Mucosa of descending colon (tissue), 3 donors: Measurements from ENCODE around the gene MYH6. TPM values are rescaled to one million over a fixed set of nuclear protein-coding genes. Genes with fewer than 3 reads are reported as not detected.
"Not testable (repeated sequence)": the region's sequence is repeated elsewhere in the genome, so short reads cannot be mapped to it uniquely, and the experiment has no call there.

Experiments
- ATAC-seq: fragments of 200-7000 bp; cut with Tn5 transposase; one replicate; pipeline ENCODE4 v1.9.1; 2020; ENCODE audit warnings: mild to moderate bottlenecking, moderate library complexity
- DNase-seq, 3 donors: peaks; one replicate each; pipeline ENCODE4 v3.0.0-alpha.2; 2020
- H3K36me3 ChIP-seq: fragments of 200-600 bp; one replicate; pipeline ENCODE4 v1.8.0; 2021; ENCODE audit warnings: low read depth, mild to moderate bottlenecking
- H3K4me1 ChIP-seq: fragments of 200-600 bp; one replicate; pipeline ENCODE4 v1.8.0; 2021; ENCODE audit warnings: low read depth, mild to moderate bottlenecking
- H3K4me3 ChIP-seq: fragments of 200-600 bp; one replicate; pipeline ENCODE4 v1.8.0; 2021; ENCODE audit warnings: mild to moderate bottlenecking
- H3K9me3 ChIP-seq: fragments of 200-600 bp; one replicate; pipeline ENCODE4 v1.8.0; 2021; ENCODE audit warnings: mild to moderate bottlenecking
- CTCF ChIP-seq: fragments of 200-600 bp; IDR thresholded peaks from one replicate; pipeline ENCODE4 v1.8.0; 2022; ENCODE audit warnings: antibody characterized with exemption, mild to moderate bottlenecking
- intact Hi-C, 2 donors: fragments of 100-400 bp; cut with DNase I in 1 of 2; cut with micrococcal nuclease in 1 of 2; formaldehyde crosslinking; loops; one replicate each; pipeline versions ENCODE4 v1.11.0 to v1.11.1; 2022; cut with DNase I, micrococcal nuclease
- total RNA-seq, 3 donors: library from RNA; stranded (reverse); fragmentation: NEBNext Ultra II Directional in 2 of 3; extraction: Animal tissue kit (Norgen Biotek cat#: 25700) in 2 of 3; gene quantifications; one replicate each; pipeline versions ENCODE4 v1.2.1 to v1.2.4, GENCODE V29; 2021 to 2023
- donor health status: DM: no; HTN: no; CAD: no; lungs with moderate emphysema.
- donor health status: DM: no; HTN: no; CAD: no.
- donor health status: DM: no; HTN: yes; CAD: no.

Gene MYH6
- total RNA-seq, 3 donors from 2014 or later, result 0.09 to 1.4 TPM; not detected in 1

GRCh38 chr14:23421594-23421993 is 13.5 kb upstream of the MYH6 start:
- no peak for TF ChIP-seq CTCF
- Histone ChIP-seq H3K4me3 (no peak overlapping the region), H3K9me3 (no peaks in the 10 kb centered on the region), H3K36me3 (no peaks in the 10 kb centered on the region), H3K4me1 (no peaks in the 10 kb centered on the region)
- intact Hi-C loops, result no loop called here
- no peak for DNase-seq
- no peak for ATAC-seq

- H3K36me3 ChIP-seq, intact Hi-C loops, ATAC-seq, H3K9me3 ChIP-seq, DNase-seq, H3K4me1 ChIP-seq, H3K4me3 ChIP-seq: not testable (repeated sequence)
These were observed 11.6 kb upstream of the MYH6 start for GRCh38 chr14:23419646-23420045.

GRCh38 chr14:23418021-23418420 is 9.9 kb upstream of the MYH6 start:
- no peak for TF ChIP-seq CTCF
- H3K9me3 ChIP-seq, result no peaks in the 10 kb centered on the region
- ATAC-seq, result no peak
- intact Hi-C loops, result no loop called here
- no peak for DNase-seq
- H3K4me1 ChIP-seq, result no peaks in the 10 kb centered on the region
- no peaks in the 10 kb centered on the region for H3K36me3 ChIP-seq
- no peak overlapping the region for H3K4me3 ChIP-seq

DNA sequence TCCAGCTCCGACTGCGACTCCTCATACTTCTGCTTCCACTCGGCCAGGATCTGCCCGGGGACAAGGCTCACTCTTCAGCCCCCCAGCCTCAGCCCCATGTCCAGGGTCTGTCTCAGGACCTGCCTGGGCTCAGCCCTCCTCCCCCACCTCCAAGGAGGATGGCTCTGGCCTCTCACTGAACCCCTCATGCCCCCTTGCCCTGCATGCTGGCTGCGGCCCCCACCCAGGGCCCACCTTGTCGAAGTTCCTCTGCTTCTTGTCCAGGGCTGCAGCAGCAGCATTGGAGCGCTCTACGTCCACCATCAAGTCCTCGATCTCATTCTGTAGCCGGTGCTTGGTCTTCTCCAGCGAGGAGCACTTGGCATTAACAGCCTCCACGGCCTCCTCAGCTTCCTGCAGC is 9.2 kb upstream of the MYH6 start:
- H3K4me3 ChIP-seq, intact Hi-C loops, DNase-seq, H3K36me3 ChIP-seq, H3K9me3 ChIP-seq, H3K4me1 ChIP-seq, ATAC-seq: not testable (repeated sequence)

- TF ChIP-seq CTCF, result no peak
These were observed 8.7 kb upstream of the MYH6 start for GRCh38 chr14:23416801-23417200.

DNA sequence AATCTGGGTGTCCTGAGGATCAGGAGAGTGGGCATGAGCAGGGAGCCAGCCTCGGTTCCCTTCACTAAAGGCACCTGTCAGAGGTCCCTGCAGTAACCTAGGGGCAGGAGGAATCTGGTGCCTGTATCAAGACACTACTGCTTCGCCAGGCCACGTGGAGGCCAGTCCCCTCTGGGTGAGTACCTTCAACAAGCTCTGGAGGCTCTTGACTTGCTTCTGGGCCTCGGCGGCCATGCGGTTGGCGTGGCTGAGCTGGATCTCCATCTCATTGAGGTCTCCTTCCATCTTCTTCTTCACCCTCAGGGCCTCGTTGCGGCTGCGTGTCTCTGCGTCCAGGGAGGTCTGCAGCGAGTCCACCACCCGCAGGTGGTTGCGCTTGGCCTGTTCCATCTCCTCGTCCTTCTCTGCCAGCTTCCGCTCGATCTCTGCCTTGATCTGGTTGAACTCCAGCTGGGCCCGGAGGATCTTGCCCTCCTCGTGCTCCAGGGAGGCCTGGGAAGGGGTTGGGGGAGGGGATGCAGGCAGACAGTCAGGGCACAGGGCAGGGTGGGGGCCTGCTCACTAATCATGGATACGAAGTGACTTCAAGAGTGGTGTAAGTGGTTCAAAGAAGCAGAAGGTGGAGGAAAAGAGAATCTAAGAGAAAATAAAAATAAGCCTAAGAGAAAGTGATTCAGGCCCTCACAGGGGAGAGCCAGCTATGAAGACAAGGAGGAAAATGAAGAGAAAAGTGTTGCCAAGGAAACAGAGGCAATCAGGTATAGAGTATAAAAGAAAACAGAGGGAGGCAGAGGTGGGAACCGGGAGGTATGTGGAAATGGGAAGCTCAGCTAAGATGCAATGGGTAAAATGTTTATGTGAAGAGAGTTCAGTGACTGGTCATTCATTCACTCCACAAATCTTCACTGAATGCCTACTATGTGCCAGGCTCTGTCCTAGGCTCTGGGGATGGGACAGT is 8.0 kb upstream of the MYH6 start:
- no peak for TF ChIP-seq CTCF
- Histone ChIP-seq H3K36me3 (no peaks in the 10 kb centered on the region), H3K9me3 (no peaks in the 10 kb centered on the region), H3K4me3 (no peak overlapping the region), H3K4me1 (no peaks in the 10 kb centered on the region)
- no peak for ATAC-seq
- no peak for DNase-seq
- intact Hi-C loops, result no loop called here

More at GRCh38 chr14:23416801-23417200, 8.7 kb upstream of the MYH6 start:
- ATAC-seq, result no peak
- Histone ChIP-seq H3K4me3 (no peak overlapping the region), H3K4me1 (no peaks in the 10 kb centered on the region), H3K9me3 (no peaks in the 10 kb centered on the region), H3K36me3 (no peaks in the 10 kb centered on the region)
- intact Hi-C loops, result no loop called here
- DNase-seq, result no peak
